ENCODE results near the gene TOM1L1.

Gene TOM1L1

DNA sequence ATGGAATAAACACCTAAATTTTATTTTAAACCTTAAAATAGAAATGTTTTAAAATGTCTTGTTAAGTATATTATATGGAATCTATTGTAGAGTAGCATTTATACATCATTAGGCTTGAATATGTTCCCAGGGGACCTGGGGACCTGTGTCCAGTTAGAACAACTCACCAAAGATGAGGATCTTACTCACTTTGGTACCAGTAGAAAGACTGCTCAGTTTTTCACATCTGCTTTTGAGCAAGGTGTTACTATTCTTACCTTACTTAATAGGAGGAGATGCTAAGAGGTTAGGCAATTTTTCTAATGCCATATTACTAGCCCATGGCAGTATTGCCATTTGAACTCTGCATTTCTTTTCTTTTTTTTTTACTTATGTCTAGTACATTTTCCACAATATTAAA lies 82.6 kb downstream of the TOM1L1 start:
- DNase-seq (ENCODE audit: low read depth in 1 of 2, low spot score in 1 of 2): no peak
- in situ Hi-C loops (cut with HindIII; ENCODE audit: low pct_unique_long_range_greater_than_20kb, low sequenced_read_pairs): no loop called here
- TF ChIP-seq JUND (IDR thresholded peaks at IDR 0.05; ENCODE audit: low read depth): no peak

DNA sequence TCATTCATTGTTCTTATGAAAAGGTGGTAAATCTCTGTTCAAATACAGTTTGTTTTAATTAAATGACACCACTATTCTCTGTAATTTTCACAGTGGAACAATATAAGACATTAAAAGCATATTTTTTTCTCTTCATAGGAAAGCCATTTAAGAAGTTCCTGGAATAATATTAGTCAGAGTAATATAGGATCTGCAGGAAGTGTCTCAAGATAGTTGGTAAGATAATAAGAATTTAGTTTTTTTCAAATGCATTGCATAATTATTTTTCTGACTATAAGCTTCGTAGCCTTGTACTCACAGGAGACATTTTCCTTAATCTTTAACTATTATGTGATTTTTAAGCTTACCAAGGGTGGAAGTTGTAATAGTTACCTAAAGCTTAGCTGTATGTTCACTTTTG lies 84.8 kb downstream of the TOM1L1 start:
- in situ Hi-C loops (cut with HindIII; ENCODE audit: low pct_unique_long_range_greater_than_20kb, low sequenced_read_pairs): no loop called here
- no peak for DNase-seq (ENCODE audit: low read depth in 1 of 2, low spot score in 1 of 2)
- no peak for TF ChIP-seq JUND (IDR thresholded peaks at IDR 0.05; ENCODE audit: low read depth)

DNA sequence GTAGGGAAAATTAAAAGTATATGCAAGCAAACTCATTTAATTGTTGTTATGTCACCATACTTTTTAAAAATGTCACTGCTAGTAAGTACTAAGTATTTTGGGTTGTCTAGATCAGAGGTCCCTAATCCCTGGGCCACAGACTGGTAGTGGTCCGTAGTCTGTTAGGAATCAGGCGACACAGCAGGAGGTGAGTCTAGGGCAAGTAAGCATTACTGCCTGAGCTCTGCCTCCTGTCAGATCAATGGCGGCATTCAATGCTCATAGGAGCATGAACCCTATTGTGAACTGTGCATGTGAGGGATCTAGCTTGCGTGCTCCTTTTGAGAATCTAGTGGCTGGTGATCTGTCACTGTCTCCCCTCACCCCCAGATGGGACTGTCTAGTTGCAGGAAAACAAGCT lies 89.5 kb downstream of the TOM1L1 start:
- no peak for DNase-seq (ENCODE audit: low read depth in 1 of 2, low spot score in 1 of 2)
- no peak for TF ChIP-seq JUND (IDR thresholded peaks at IDR 0.05; ENCODE audit: low read depth)
- in situ Hi-C loops (cut with HindIII; ENCODE audit: low pct_unique_long_range_greater_than_20kb, low sequenced_read_pairs): no loop called here

DNA sequence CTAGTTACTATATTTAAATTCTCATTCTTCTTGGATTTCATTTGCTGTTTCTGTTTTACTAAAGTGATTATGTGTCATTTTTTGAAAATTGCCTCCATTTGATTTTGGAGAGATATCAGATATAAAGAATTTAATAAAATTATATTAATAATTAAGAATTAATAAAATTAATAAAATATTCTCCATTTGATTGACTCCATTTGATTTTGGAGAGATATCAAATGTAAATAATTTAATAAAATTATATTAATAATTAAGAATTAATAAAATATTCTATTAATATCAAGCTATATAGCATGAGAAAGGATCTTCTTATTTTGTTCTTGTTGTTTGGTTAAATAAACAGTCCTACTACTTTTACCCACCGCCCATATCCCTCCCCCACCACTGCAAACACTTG lies 90.9 kb downstream of the TOM1L1 start:
- TF ChIP-seq JUND (IDR thresholded peaks at IDR 0.05; ENCODE audit: low read depth): no peak
- in situ Hi-C loops (cut with HindIII; ENCODE audit: low pct_unique_long_range_greater_than_20kb, low sequenced_read_pairs): no loop called here
- no peak for DNase-seq (ENCODE audit: low read depth in 1 of 2, low spot score in 1 of 2)

DNA sequence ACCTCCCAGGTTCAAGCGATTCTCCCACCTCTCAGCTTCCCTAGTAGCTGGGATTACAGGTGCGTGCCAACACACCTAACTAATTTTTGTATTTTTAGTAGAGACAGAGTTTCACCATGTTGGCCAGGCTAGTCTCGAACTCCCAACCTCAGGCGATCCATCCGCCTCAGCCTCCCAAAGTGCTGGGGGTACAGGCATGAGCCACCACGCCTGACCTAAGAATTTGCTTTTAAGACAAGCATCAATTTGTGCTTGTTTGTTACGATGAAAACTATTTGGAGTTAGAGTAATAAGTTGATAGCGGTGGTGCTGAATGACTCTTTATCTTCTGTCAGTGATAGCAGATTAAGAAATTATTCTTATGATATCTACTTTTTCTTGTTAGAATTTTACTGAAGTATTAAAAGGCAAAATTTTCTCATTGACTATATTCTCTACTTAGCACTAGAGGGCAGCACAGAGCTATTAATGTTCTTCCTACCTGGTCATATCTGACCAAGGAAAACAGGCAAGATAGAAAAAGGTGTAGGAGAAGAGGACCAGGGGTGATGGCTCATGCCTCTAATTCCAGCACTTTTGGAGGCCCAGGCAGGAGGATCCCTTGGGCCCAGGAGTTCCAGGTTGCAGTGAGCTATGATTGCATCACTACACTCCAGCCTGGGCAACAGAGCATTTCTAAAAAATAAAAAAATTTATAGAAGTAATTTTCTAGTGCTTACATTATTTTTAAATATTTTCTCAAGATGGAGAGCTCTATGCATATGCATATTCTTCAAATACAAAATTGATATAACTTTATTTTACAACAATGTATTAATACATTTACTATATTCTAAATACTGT lies 92.4 kb downstream of the TOM1L1 start:
- in situ Hi-C loops (cut with HindIII; ENCODE audit: low pct_unique_long_range_greater_than_20kb, low sequenced_read_pairs): no loop called here
- no peak for TF ChIP-seq JUND (IDR thresholded peaks at IDR 0.05; ENCODE audit: low read depth)
- DNase-seq (ENCODE audit: low read depth in 1 of 2, low spot score in 1 of 2): peak; percentile 29 to 75

DNA sequence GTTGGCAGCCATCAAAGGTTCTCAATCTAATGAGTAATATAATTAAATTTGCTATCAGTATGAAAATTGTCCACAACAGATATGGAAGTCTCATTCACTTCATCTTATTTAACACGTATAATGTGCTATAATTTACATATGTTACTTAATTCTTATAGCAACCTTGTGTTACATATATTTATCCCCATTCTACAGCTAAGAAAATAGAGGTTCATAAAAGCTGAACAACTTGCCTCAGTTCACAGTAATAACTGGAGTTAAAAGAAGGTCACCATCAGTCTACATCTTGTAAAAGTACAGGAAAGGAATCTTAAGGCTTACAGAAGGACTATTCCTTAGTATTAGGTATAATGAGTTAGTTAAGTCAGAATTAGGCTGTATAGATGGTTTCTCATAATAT lies 95.8 kb downstream of the TOM1L1 start:
- no peak for TF ChIP-seq JUND (IDR thresholded peaks at IDR 0.05; ENCODE audit: low read depth)
- DNase-seq (ENCODE audit: low read depth in 1 of 2, low spot score in 1 of 2): no peak
- in situ Hi-C loops (cut with HindIII; ENCODE audit: low pct_unique_long_range_greater_than_20kb, low sequenced_read_pairs): no loop called here

DNA sequence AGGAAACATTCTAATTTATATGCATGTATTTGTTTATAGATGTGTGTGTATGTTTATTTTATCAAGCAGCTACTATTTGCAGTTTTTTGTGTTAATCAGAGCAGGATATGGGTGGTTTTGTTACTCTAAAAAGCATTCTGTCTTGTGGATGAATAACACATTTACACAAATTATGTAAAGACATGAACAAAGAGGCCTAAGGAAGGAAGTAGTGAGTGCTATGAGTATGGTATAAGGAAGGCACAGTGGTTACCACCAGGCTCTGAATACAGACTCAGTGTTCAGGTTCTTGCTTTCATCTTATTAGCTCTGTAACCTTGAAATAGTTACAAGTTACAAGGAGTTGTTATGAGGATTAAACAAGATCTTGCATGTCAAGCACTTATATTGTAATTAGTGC lies 101.8 kb downstream of the TOM1L1 start:
- TF ChIP-seq JUND (IDR thresholded peaks at IDR 0.05; ENCODE audit: low read depth): no peak
- in situ Hi-C loops (cut with HindIII; ENCODE audit: low pct_unique_long_range_greater_than_20kb, low sequenced_read_pairs): no loop called here

DNA sequence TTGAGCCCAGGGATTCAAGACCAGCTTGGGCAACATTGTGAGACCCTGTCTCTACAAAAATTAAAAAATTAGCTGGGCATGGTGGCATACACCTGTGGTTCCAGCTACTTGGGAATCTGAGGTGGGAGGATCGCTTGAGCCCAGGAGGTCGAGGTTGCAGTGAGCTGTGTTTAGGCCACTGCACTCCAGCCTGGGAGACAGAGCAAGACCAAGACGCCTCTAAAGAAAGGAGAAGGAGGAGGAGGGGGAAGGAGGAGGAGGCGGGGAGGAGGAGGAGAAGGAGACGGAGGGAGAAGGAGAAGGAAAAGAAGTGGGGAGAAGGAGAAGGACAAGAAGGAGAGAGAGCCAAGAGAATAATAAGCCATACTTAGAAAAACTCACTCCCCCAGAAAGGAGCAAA lies 103.8 kb downstream of the TOM1L1 start:
- no peak for DNase-seq (ENCODE audit: low read depth in 1 of 2, low spot score in 1 of 2)
- no peak for TF ChIP-seq JUND (IDR thresholded peaks at IDR 0.05; ENCODE audit: low read depth)
- in situ Hi-C loops (cut with HindIII; ENCODE audit: low pct_unique_long_range_greater_than_20kb, low sequenced_read_pairs): no loop called here

More for the DNA sequence above, 101.8 kb downstream of the TOM1L1 start:
- DNase-seq (ENCODE audit: low read depth in 1 of 2, low spot score in 1 of 2): no peak

DNA sequence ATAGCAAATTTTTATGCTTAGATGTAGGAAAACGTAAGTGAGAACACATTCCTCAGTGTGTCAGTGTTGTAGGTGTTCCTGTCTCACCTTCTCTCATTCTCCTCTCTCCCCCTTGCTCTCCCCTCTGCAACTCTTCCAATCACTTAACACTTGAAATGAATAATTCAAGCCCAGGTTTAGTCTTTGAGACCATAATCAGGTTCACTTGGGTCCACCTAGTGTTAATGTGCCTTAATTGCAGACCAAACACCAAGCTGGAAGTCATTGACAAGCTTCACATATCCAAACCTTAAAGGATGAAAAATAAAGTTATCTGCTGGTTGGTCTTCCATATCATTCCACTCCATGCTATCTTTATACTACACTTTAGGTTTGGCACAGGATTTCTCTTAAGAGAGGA lies 104.9 kb downstream of the TOM1L1 start:
- no peak for DNase-seq (ENCODE audit: low read depth in 1 of 2, low spot score in 1 of 2)
- TF ChIP-seq JUND (IDR thresholded peaks at IDR 0.05; ENCODE audit: low read depth): no peak
- in situ Hi-C loops (cut with HindIII; ENCODE audit: low pct_unique_long_range_greater_than_20kb, low sequenced_read_pairs): no loop called here
